Astrocyte (in vitro differentiated cells and primary cell): ENCODE data around the gene DCUN1D2.

Experiments
- EZH2 ChIP-seq: IDR thresholded peaks from 2 replicates; pipeline ENCODE4 v1.6.1; 2012; ENCODE audit warnings: mild to moderate bottlenecking, low read length, inconsistent platforms; ENCODE audit not compliant: insufficient read depth
- TF ChIP-seq, protein P1 (sequence below): IDR thresholded peaks from 2 replicates; pipeline ENCODE4 v1.5.1; 2011; ENCODE audit warnings: low read depth, mild to moderate bottlenecking, inconsistent platforms, low read length, moderate library complexity; ENCODE audit not compliant: insufficient read depth

DNA sequence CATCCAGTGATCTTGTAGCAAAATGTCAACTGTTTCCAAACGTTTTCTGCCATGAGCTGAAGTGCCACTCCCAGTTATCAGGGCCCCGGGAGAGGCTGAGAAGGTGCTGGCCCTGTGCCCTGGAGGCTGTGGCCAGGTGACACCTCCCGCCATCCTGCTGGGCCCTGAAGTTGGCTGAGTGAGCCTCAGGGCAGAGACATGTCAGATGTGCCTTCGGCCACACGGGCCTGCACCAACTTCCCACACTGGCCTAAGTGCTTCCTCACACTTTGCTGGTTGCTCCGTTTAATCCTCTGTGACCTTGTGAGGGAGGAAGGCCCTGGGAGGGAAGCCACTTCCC lies 42.0 kb downstream of the DCUN1D2 start:
- TF ChIP-seq, protein P1, sequence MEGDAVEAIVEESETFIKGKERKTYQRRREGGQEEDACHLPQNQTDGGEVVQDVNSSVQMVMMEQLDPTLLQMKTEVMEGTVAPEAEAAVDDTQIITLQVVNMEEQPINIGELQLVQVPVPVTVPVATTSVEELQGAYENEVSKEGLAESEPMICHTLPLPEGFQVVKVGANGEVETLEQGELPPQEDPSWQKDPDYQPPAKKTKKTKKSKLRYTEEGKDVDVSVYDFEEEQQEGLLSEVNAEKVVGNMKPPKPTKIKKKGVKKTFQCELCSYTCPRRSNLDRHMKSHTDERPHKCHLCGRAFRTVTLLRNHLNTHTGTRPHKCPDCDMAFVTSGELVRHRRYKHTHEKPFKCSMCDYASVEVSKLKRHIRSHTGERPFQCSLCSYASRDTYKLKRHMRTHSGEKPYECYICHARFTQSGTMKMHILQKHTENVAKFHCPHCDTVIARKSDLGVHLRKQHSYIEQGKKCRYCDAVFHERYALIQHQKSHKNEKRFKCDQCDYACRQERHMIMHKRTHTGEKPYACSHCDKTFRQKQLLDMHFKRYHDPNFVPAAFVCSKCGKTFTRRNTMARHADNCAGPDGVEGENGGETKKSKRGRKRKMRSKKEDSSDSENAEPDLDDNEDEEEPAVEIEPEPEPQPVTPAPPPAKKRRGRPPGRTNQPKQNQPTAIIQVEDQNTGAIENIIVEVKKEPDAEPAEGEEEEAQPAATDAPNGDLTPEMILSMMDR = no peak
- TF ChIP-seq EZH2 = no peak
